Nephron progenitor cell (in vitro differentiated cells): ENCODE measurements around the gene XAB2.

Experiments
- DNase-seq: peaks from one replicate; pipeline ENCODE4 v3.0.0; 2021
- H3K27ac Mint-ChIP-seq: 2 replicates; pipeline ENCODE4 v1.8.0; 2021; ENCODE audit warnings: mild to moderate bottlenecking, moderate library complexity, mixed read lengths
- H3K27me3 Mint-ChIP-seq: 2 replicates; pipeline ENCODE4 v1.8.0; 2021; ENCODE audit warnings: mild to moderate bottlenecking, low read depth, mixed read lengths; ENCODE audit not compliant: poor library complexity
- H3K36me3 Mint-ChIP-seq: 2 replicates; pipeline ENCODE4 v1.8.0; 2021; ENCODE audit warnings: low read depth, mixed read lengths
- H3K4me1 Mint-ChIP-seq: 2 replicates; pipeline ENCODE4 v1.8.0; 2021; ENCODE audit warnings: mixed read lengths
- H3K4me3 Mint-ChIP-seq: 2 replicates; pipeline ENCODE4 v1.8.0; 2021; ENCODE audit warnings: mild to moderate bottlenecking, moderate library complexity, mixed read lengths
- H3K9me3 Mint-ChIP-seq: 2 replicates; pipeline ENCODE4 v1.8.0; 2021; ENCODE audit warnings: mild to moderate bottlenecking, moderate library complexity, mixed read lengths
- TF ChIP-seq, protein P1 (sequence below): fragments of 200-600 bp; sonication (generic); IDR thresholded peaks from 2 replicates; pipeline ENCODE4 v1.5.0; 2021; ENCODE audit warnings: antibody characterized with exemption

Gene XAB2

DNA sequence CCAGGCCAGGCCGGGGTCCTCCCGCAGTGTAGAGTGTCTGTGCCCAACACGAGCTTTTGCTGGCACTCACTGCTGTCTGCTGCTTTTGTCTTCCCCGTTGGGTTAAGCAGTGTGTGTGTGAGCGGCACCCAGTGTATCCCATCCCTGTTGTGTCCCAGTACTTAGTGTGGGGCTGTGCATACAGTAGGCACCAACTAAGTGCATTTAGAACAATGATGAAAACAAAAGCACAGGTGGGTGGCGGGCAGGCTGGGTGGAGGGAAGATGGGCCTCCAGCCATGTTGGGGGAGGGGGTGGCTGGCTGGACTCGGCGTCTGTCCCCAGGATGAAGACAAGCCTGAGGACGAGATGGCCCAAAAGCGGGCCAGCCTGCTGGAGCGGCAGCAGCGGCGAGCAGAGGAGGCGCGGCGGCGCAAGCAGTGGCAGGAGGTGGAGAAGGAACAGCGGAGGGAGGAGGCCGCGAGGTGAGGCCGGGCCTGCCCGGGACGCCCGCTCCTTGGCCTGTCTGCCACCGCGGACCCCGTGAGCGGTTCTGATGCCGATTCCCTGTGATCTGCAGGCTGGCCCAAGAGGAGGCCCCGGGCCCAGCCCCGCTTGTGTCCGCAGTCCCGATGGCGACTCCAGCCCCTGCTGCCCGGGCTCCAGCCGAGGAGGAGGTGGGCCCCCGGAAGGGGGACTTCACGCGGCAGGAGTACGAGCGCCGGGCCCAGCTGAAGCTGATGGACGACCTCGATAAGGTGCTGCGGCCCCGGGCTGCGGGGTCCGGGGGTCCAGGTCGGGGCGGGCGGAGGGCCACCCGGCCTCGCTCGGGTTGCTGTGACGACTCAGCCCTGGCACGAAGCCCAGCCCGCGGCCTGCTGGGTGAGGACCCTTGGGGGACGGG is 14.2 kb downstream of the XAB2 start:
- H3K4me3 Mint-ChIP-seq = no peak overlapping the region
- TF ChIP-seq, protein P1, sequence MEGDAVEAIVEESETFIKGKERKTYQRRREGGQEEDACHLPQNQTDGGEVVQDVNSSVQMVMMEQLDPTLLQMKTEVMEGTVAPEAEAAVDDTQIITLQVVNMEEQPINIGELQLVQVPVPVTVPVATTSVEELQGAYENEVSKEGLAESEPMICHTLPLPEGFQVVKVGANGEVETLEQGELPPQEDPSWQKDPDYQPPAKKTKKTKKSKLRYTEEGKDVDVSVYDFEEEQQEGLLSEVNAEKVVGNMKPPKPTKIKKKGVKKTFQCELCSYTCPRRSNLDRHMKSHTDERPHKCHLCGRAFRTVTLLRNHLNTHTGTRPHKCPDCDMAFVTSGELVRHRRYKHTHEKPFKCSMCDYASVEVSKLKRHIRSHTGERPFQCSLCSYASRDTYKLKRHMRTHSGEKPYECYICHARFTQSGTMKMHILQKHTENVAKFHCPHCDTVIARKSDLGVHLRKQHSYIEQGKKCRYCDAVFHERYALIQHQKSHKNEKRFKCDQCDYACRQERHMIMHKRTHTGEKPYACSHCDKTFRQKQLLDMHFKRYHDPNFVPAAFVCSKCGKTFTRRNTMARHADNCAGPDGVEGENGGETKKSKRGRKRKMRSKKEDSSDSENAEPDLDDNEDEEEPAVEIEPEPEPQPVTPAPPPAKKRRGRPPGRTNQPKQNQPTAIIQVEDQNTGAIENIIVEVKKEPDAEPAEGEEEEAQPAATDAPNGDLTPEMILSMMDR = no peak
- H3K27me3 Mint-ChIP-seq = no peaks in the 10 kb centered on the region
- H3K4me1 Mint-ChIP-seq = no peaks in the 10 kb centered on the region
- H3K27ac Mint-ChIP-seq = no peak overlapping the region
- no peak for DNase-seq
- peaks cover 10% of the 10 kb centered on the region for H3K36me3 Mint-ChIP-seq
- no peaks in the 10 kb centered on the region for H3K9me3 Mint-ChIP-seq

DNA sequence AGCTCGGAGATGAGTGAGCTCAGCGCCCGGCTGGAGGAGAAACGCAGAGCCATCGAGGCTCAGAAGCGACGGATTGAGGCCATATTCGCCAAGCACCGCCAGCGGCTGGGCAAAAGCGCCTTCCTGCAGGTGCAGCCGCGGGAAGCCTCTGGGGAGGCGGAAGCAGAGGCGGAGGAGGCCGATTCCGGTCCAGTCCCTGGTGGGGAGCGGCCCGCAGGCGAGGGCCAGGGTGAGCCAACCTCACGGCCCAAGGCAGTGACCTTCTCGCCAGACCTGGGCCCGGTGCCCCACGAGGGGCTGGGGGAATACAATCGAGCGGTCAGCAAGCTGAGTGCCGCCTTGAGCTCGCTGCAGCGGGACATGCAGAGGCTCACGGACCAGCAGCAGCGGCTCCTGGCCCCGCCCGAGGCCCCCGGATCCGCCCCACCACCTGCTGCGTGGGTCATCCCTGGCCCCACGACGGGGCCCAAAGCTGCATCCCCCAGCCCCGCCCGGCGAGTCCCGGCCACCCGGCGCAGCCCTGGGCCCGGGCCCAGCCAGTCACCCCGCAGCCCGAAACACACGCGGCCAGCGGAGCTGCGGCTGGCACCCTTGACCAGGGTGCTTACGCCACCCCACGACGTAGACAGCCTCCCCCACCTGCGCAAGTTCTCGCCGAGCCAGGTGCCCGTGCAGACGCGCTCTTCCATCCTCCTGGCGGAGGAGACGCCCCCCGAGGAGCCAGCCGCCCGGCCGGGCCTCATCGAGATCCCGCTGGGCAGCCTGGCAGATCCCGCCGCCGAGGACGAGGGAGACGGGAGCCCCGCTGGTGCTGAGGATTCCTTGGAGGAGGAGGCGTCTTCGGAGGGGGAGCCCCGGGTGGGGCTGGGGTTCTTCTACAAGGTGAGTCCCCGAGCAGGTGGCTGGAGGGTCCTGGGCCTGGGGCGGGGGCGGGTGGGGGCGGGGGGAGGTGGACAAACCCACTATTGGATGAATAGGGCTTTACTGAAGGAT is 16.8 kb downstream of the XAB2 start:
- DNase-seq = no peak
- no peaks in the 10 kb centered on the region for H3K27me3 Mint-ChIP-seq
- H3K27ac Mint-ChIP-seq = no peak overlapping the region
- TF ChIP-seq, protein P1 = no peak
- H3K9me3 Mint-ChIP-seq = no peaks in the 10 kb centered on the region
- no peak overlapping the region for H3K4me3 Mint-ChIP-seq
- H3K36me3 Mint-ChIP-seq = no peaks in the 10 kb centered on the region
- H3K4me1 Mint-ChIP-seq = no peaks in the 10 kb centered on the region

DNA sequence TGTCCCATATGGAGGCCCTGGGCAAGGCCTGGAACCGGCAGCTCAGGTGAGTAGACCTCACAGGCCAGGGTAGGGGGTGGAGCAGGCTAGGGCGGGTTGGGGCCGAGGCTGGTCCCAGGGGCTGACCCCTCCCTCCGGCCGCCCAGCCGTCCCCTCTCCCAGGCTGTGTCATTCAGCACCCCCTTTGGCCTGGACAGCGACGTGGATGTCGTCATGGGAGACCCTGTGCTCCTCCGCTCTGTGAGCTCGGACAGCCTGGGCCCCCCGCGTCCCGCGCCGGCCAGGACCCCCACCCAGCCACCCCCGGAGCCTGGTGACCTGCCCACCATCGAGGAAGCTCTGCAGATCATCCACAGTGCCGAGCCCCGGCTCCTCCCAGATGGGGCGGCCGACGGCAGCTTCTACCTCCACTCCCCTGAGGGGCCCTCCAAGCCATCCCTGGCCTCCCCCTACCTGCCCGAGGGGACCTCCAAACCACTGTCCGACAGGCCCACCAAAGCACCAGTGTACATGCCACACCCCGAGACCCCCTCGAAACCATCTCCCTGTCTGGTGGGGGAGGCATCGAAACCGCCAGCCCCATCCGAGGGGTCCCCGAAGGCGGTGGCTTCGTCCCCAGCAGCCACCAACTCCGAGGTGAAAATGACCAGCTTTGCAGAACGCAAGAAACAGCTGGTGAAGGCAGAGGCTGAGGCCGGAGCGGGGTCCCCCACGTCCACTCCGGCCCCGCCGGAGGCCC is 17.6 kb downstream of the XAB2 start:
- DNase-seq = peak; percentile 54
- TF ChIP-seq, protein P1 = no peak
- Mint-ChIP-seq H3K4me1 (no peaks in the 10 kb centered on the region), H3K27ac (no peak overlapping the region), H3K9me3 (no peaks in the 10 kb centered on the region), H3K36me3 (no peaks in the 10 kb centered on the region), H3K4me3 (no peak overlapping the region), H3K27me3 (no peaks in the 10 kb centered on the region)

- no peaks in the 10 kb centered on the region for H3K27me3 Mint-ChIP-seq
- H3K27ac Mint-ChIP-seq = no peak overlapping the region
- DNase-seq = no peak
- TF ChIP-seq, protein P1 = no peak
- H3K4me1 Mint-ChIP-seq = no peaks in the 10 kb centered on the region
- no peak overlapping the region for H3K4me3 Mint-ChIP-seq
- no peaks in the 10 kb centered on the region for H3K36me3 Mint-ChIP-seq
- H3K9me3 Mint-ChIP-seq = no peaks in the 10 kb centered on the region
Measured at GRCh38 chr19:7610491-7611240, 18.7 kb downstream of the XAB2 start.

- Mint-ChIP-seq H3K4me1 (no peaks in the 10 kb centered on the region), H3K36me3 (no peaks in the 10 kb centered on the region), H3K27ac (no peak overlapping the region), H3K27me3 (peaks cover 10% of the 10 kb centered on the region), H3K9me3 (no peaks in the 10 kb centered on the region), H3K4me3 (no peak overlapping the region)
- DNase-seq = no peak
- TF ChIP-seq, protein P1 = no peak
Measured at GRCh38 chr19:7607874-7608560, 21.3 kb downstream of the XAB2 start.
